ENCODE measurements around the gene DONSON. TPM values are rescaled to one million over a fixed set of nuclear protein-coding genes. Genes with fewer than 3 reads are reported as not detected.

DONSON gene
- polyA plus RNA-seq, 1 experiment: 12.7 TPM

DNA sequence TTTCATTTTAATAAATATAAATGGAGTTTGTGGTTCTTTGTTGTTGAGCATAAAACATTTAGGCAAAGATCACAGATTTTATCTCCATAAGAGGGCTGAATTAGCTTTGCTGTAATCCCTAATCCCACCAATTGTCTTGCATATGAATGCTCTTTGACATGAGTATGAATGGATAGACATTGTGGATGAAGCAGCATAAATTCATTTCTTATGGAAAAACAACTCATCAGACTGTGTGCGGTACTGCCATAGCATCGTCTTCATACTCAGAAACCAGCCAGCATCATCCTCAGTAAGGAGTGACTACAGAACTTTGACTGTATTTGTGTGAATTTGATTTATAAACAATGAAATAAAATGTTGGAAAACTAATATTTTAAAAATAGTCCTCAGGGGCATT, 26.1 kb downstream of the DONSON start:
- DNase-seq (ENCODE audit: low read depth): no peak
- Histone ChIP-seq H3K36me3 (ENCODE audit: control insufficient read depth, insufficient read depth, low read length) (peaks cover 12% of the 10 kb centered on the region), H3K4me3 (ENCODE audit: low read depth, low read length) (no peak overlapping the region), H3K27me3 (ENCODE audit: control insufficient read depth, insufficient read depth, low read length) (no peaks in the 10 kb centered on the region)
- ChIA-PET POLR2A (no interaction called here), CTCF (interaction anchor here (0.8 kb wide), 1 partner anchor 44 kb away, joined by 3 read pairs; no protein-coding TSS in a partner anchor)
- TF ChIP-seq, protein P1, sequence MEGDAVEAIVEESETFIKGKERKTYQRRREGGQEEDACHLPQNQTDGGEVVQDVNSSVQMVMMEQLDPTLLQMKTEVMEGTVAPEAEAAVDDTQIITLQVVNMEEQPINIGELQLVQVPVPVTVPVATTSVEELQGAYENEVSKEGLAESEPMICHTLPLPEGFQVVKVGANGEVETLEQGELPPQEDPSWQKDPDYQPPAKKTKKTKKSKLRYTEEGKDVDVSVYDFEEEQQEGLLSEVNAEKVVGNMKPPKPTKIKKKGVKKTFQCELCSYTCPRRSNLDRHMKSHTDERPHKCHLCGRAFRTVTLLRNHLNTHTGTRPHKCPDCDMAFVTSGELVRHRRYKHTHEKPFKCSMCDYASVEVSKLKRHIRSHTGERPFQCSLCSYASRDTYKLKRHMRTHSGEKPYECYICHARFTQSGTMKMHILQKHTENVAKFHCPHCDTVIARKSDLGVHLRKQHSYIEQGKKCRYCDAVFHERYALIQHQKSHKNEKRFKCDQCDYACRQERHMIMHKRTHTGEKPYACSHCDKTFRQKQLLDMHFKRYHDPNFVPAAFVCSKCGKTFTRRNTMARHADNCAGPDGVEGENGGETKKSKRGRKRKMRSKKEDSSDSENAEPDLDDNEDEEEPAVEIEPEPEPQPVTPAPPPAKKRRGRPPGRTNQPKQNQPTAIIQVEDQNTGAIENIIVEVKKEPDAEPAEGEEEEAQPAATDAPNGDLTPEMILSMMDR (IDR thresholded peaks at IDR 0.05; ENCODE audit: insufficient read depth, low read depth, low read length): no peak

DNA sequence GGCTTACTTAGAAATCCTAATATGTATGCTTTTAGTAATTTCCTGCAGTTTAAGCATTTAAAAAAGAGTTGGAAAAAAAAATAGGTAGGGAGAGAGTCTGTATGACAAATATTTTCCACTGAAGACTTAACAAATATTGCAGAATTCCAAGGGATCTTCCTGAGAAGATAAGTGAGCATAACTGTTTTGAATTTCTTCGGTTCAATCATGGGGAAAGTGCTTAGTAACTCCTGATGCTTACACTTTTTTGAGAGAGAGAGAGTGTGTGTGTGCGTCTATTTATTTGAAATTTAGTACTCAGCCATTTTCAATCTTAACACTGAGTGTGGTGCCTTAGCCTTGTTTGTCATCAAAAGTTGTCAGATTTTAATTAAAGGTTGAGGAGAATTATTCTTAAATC, 27.1 kb downstream of the DONSON start:
- H3K4me3 ChIP-seq (ENCODE audit: low read depth, low read length): no peak overlapping the region
- DNase-seq (ENCODE audit: low read depth): no peak
- H3K27me3 ChIP-seq (ENCODE audit: control insufficient read depth, insufficient read depth, low read length): no peaks in the 10 kb centered on the region
- ChIA-PET POLR2A (no interaction called here), CTCF (no interaction called here)
- TF ChIP-seq, protein P1 (IDR thresholded peaks at IDR 0.05; ENCODE audit: insufficient read depth, low read depth, low read length): no peak
- H3K36me3 ChIP-seq (ENCODE audit: control insufficient read depth, insufficient read depth, low read length): peaks cover 13% of the 10 kb centered on the region

DNA sequence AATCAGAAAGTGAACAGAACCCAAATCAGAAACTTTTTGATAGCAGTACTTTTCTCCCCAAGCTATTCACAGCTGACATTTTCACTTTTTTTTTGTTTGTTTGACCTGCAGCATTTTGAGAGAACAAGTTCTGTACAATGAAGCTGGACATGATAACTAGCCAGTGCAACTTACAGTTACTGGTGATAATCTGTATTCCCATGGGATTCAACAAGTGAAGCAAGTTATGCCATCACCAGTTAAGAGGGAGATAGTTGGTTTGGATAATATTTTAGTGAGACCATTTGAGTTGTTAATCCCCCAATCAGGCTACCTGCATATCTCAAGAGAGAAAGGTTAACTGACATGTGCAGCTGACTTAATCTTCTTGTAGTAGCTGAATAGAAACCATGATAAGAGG, 27.5 kb downstream of the DONSON start:
- TF ChIP-seq, protein P1 (IDR thresholded peaks at IDR 0.05; ENCODE audit: insufficient read depth, low read depth, low read length): no peak
- ChIA-PET POLR2A (no interaction called here), CTCF (no interaction called here)
- Histone ChIP-seq H3K4me3 (ENCODE audit: low read depth, low read length) (no peak overlapping the region), H3K36me3 (ENCODE audit: control insufficient read depth, insufficient read depth, low read length) (peaks cover 13% of the 10 kb centered on the region), H3K27me3 (ENCODE audit: control insufficient read depth, insufficient read depth, low read length) (no peaks in the 10 kb centered on the region)
- no peak for DNase-seq (ENCODE audit: low read depth)

DNA sequence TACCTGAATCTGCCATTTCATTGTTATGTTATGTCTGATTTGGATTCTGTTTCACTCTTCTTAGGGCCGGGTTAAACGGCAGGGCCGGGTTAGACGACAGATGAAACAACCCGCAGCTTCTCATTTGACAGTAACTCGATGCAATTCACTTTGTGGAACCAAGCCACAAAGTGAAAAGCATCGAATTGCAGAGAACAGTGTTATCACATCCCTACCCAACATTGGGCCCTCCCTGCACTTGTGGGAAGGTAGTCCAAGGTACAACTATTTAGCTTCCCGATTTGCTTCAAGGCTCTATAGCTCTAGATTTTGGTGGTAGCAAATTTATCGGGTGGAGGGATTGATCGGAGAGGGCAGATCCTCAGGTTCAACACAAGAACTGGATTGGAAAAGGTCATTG, 28.7 kb downstream of the DONSON start:
- H3K36me3 ChIP-seq (ENCODE audit: control insufficient read depth, insufficient read depth, low read length): peaks cover 13% of the 10 kb centered on the region
- TF ChIP-seq, protein P1 (IDR thresholded peaks at IDR 0.05; ENCODE audit: insufficient read depth, low read depth, low read length): no peak
- CTCF ChIA-PET: no interaction called here

DNA sequence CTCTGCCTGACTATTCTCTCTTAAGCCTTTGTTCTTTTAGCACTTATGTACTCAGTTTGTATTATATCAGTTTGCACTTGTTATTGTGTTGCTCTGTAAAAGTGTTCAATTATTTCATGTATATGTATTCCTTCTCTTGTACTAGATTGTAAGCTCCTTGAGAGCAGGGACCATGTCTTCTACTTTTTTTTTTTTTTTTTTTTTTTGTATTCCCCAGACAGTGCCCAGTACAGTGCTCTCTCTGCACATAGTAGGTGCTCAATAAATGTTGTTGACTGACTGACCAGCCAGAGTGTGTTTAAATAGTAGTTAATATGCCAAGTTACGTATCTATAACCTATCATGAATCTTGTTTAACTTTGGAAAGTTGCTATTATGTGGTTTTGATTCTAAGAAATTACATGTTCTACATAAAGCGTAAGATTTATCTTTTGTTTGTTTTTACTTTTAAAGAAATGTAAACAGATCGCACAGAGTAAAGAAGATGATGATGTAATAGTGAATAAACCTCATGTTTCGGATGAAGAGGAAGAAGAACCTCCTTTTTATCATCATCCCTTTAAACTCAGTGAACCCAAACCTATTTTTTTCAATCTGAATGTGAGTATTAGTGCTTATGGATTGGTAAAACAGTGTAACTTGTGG, 29.6 kb downstream of the DONSON start:
- ChIA-PET CTCF (no interaction called here), POLR2A (no interaction called here)
- Histone ChIP-seq H3K27me3 (ENCODE audit: control insufficient read depth, insufficient read depth, low read length) (no peaks in the 10 kb centered on the region), H3K36me3 (ENCODE audit: control insufficient read depth, insufficient read depth, low read length) (peaks cover 16% of the 10 kb centered on the region), H3K4me3 (ENCODE audit: low read depth, low read length) (no peak overlapping the region)
- TF ChIP-seq, protein P1 (IDR thresholded peaks at IDR 0.05; ENCODE audit: insufficient read depth, low read depth, low read length): no peak
- no peak for DNase-seq (ENCODE audit: low read depth)

More for the DNA sequence above, 28.7 kb downstream of the DONSON start:
- Histone ChIP-seq H3K27me3 (ENCODE audit: control insufficient read depth, insufficient read depth, low read length) (no peaks in the 10 kb centered on the region), H3K4me3 (ENCODE audit: low read depth, low read length) (no peak overlapping the region)
- POLR2A ChIA-PET: no interaction called here
- no peak for DNase-seq (ENCODE audit: low read depth)

All from BJ (cell line).